ENCODE measurements around the gene SYNM. TPM values are rescaled to one million over a fixed set of nuclear protein-coding genes. Genes with fewer than 3 reads are reported as not detected.

SYNM gene
- total RNA-seq, 4 donors from 2014 or later: 6.0 to 38.5 (median 15.6) TPM

GRCh38 chr15:99084965-99085364, 19.9 kb upstream of the SYNM start:
- no peak for DNase-seq
- Histone ChIP-seq H3K27ac (no peak overlapping the region), H3K9me3 (no peaks in the 10 kb centered on the region)

DNA sequence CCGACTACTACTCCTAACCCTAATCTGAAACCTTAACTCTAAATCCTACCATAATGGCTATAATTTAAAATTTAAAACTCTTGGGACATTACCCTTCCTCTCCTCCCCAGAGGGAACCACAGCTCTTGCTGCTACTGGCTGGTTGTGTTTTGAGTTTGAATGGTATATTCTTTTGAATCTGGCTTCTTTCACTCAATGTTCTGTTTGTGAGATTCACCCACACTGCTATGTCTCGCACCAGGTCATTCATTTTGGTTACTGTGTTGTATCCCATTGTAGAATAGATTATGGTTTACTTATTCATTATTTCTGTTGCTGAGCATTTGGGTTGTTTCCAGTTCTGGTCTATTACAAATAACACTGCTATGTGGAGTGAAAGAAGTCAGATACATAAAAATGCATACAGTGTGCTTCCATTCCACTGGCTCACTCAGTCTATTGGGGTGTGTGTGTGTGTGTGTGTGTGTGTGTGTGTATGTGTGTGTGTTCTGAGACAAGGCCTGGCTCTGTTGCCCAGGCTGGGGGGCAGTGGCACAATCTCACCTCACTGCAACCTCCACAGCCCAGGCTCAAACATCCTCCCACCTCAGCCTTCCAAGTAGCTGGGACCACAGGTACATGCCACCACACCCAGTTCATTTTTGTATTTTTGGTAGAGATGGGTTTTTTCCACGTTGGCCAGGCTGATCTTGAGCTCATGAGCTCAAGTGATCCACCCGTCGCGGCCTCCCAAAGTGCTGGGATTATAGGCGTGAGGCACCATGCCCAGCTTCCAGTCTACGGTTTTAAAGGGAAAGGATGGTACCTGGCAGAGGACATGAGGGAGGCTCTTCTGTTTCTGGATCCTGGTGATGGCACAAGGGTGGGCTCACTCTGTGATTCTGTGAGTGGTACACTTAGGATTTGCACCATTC, 19.2 kb upstream of the SYNM start:
- Histone ChIP-seq H3K4me1 (no peaks in the 10 kb centered on the region), H3K27me3 (no peaks in the 10 kb centered on the region), H3K9me3 (no peaks in the 10 kb centered on the region), H3K4me3 (no peak overlapping the region), H3K36me3 (no peaks in the 10 kb centered on the region), H3K27ac (no peak overlapping the region)
- DNase-seq: no peak
- TF ChIP-seq POLR2A (IDR thresholded peaks at IDR 0.05) (no peak), CTCF (IDR thresholded peaks at IDR 0.05) (no peak)

More at GRCh38 chr15:99084965-99085364, 19.9 kb upstream of the SYNM start:
- Histone ChIP-seq H3K36me3 (no peaks in the 10 kb centered on the region), H3K4me3 (no peak overlapping the region), H3K27me3 (no peaks in the 10 kb centered on the region), H3K4me1 (no peaks in the 10 kb centered on the region)
- no peak for TF ChIP-seq POLR2A (IDR thresholded peaks at IDR 0.05)
- no peak for TF ChIP-seq CTCF (IDR thresholded peaks at IDR 0.05)

GRCh38 chr15:99086327-99086667, 18.6 kb upstream of the SYNM start:
- Histone ChIP-seq H3K27ac (no peak overlapping the region), H3K9me3 (no peaks in the 10 kb centered on the region), H3K36me3 (no peaks in the 10 kb centered on the region), H3K4me3 (no peak overlapping the region), H3K4me1 (no peaks in the 10 kb centered on the region), H3K27me3 (no peaks in the 10 kb centered on the region)
- peak in 1 of 3 donors; percentile 3 for DNase-seq
- TF ChIP-seq CTCF (IDR thresholded peaks at IDR 0.05) (no peak), POLR2A (IDR thresholded peaks at IDR 0.05) (no peak)

- no peaks in the 10 kb centered on the region for H3K9me3 ChIP-seq
- no peaks in the 10 kb centered on the region for H3K4me1 ChIP-seq
- TF ChIP-seq POLR2A (IDR thresholded peaks at IDR 0.05): no peak
- no peak for TF ChIP-seq CTCF (IDR thresholded peaks at IDR 0.05)
- no peaks in the 10 kb centered on the region for H3K27me3 ChIP-seq
- no peak for DNase-seq
- H3K27ac ChIP-seq: no peak overlapping the region
- no peak overlapping the region for H3K4me3 ChIP-seq
- H3K36me3 ChIP-seq: no peaks in the 10 kb centered on the region
These were observed 17.4 kb upstream of the SYNM start for GRCh38 chr15:99087405-99087943.

DNA sequence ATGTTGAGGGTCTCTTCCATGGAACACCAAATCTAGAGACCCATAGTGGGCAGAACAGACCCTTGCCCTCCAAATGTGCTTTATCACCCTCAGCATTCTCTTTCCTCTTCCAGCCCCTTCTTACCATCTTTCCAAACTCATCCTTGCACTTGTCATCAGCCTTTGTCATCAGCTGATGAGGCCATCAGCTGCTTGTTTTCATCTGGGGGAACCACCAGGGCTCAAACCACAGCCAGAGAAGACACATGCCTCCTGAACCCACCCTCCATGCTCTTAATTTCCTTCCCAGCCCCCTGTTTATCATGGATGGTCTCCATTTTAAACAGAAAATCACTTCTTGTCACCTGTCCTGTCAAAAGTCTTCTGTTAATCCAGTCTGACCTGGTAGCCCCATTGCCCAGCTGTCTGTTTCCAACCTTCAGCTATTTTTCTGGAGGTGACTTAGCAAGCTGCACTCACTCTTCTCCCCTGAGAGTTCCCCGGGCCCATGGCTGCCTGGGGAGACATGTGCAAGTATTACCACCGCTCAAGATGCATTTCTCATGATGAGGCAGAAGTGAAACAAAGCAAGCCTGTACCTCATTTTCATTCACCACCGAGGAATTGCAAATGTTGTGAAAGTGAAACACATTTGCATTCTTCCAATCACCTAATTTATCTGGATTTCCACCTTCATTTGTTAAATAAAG, 14.7 kb upstream of the SYNM start:
- Histone ChIP-seq H3K4me1 (no peaks in the 10 kb centered on the region), H3K9me3 (no peaks in the 10 kb centered on the region), H3K27ac (peak overlapping the region in 1 of 4 donors; percentile 34), H3K36me3 (no peaks in the 10 kb centered on the region), H3K27me3 (no peaks in the 10 kb centered on the region), H3K4me3 (no peak overlapping the region)
- TF ChIP-seq CTCF (IDR thresholded peaks at IDR 0.05): no peak
- TF ChIP-seq POLR2A (IDR thresholded peaks at IDR 0.05): no peak
- peak in 2 of 3 donors; percentile 52 to 68 for DNase-seq

All from Peyer's patch (tissue), 4 donors.